ENCODE measurements around the gene ITPR3. TPM values are rescaled to one million over a fixed set of nuclear protein-coding genes. Genes with fewer than 3 reads are reported as not detected.
A peak's percentile ranks its signal among the peaks of the same experiment; 100 is the strongest.

Gene ITPR3
- total and polyA plus RNA-seq, 2 donors (not counting 3 experiments of a cell fraction or from before 2014, with no cell fraction given): 28.8 to 52.2 TPM

DNA sequence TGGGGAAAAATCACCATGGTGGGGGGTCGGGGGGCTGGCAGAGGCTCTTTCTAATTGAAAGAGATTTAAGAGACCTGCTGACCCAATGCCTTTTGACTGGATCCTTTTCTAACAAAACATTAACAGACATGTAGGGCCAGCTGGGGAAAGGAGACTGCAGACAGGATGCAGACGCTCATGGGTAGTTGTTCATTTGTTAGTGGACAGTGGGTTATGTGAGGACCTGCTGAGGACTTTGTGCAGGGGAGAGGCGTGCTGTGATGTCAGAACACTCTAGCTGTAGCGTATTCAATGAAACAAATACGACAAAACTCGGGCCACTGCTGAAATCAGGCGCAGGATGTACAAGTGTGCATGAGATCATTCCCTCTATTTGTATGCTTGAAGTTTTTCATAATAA is 124.4 kb downstream of the ITPR3 start:
- DNase-seq (ENCODE audit: low read depth, low spot score) (no peak), FAIRE-seq (no peak)
- no peak overlapping the region for H3K4me2 ChIP-seq (ENCODE audit: insufficient read depth, low read length)
- BruUV-seq (replicated peaks): no TSS peak
- ChIA-PET CTCF (interaction anchor here (1.2 to 7.7 kb wide), 10 partner anchors 16 to 410 kb away, joined by 3 to 122 read pairs (median 7); partner anchors contain the start of gene UQCC2), POLR2A (no interaction called here)
- no peak overlapping the region for H3K27ac ChIP-seq (ENCODE audit: insufficient read depth, low read depth, low read length)
- TF ChIP-seq FOS (IDR thresholded peaks at IDR 0.05; ENCODE audit: borderline replicate concordance, insufficient read depth, low read length): no peak
- no peak for TF ChIP-seq POLR2AphosphoS5 (IDR thresholded peaks at IDR 0.05; ENCODE audit: insufficient read depth, low read depth, low read length)
- TF ChIP-seq MYC (IDR thresholded peaks at IDR 0.05; ENCODE audit: low read depth, low read length): no peak
- TF ChIP-seq GATA2 (IDR thresholded peaks at IDR 0.05; ENCODE audit: insufficient read depth, insufficient read length, low read depth, low read length): no peak
- no peak for TF ChIP-seq EZH2 (IDR thresholded peaks at IDR 0.05; ENCODE audit: borderline replicate concordance, low read depth, low read length, severe bottlenecking)
- TF ChIP-seq, protein P1, sequence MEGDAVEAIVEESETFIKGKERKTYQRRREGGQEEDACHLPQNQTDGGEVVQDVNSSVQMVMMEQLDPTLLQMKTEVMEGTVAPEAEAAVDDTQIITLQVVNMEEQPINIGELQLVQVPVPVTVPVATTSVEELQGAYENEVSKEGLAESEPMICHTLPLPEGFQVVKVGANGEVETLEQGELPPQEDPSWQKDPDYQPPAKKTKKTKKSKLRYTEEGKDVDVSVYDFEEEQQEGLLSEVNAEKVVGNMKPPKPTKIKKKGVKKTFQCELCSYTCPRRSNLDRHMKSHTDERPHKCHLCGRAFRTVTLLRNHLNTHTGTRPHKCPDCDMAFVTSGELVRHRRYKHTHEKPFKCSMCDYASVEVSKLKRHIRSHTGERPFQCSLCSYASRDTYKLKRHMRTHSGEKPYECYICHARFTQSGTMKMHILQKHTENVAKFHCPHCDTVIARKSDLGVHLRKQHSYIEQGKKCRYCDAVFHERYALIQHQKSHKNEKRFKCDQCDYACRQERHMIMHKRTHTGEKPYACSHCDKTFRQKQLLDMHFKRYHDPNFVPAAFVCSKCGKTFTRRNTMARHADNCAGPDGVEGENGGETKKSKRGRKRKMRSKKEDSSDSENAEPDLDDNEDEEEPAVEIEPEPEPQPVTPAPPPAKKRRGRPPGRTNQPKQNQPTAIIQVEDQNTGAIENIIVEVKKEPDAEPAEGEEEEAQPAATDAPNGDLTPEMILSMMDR (IDR thresholded peaks at IDR 0.05; ENCODE audit: extremely low read depth in 1 of 2, insufficient read depth in 1 of 2, low read depth in 1 of 2, low read length in 2 of 2): no peak
- no peak for TF ChIP-seq JUN (IDR thresholded peaks at IDR 0.05; ENCODE audit: borderline replicate concordance, insufficient read depth, insufficient read length, low read depth)
- no peaks in the 10 kb centered on the region for H3K36me3 ChIP-seq (ENCODE audit: control insufficient read depth in 2 of 2, extremely low read depth in 1 of 2, insufficient read depth in 2 of 2, low read length in 2 of 2)
- dilution Hi-C loops (cut with MboI; ENCODE audit: extremely low pct_ligation_motif_present, low sequenced_read_pairs) (no loop called here), intact Hi-C loops (cut with micrococcal nuclease) (loop anchor here (2.0 kb wide), 1 partner anchor 23 kb away; no protein-coding TSS in a partner anchor)
- no peaks in the 10 kb centered on the region for H3K9me3 ChIP-seq (replicated peaks; ENCODE audit: control insufficient read depth, insufficient read depth, low read length)
- H2AFZ ChIP-seq (ENCODE audit: low read depth, low read length): no peak overlapping the region
- peaks cover 4 to 9% of the 10 kb centered on the region in 2 experiments for H3K27me3 ChIP-seq (ENCODE audit: control insufficient read depth in 2 of 2, insufficient read depth in 2 of 2, low read length in 2 of 2)
- H3K9ac ChIP-seq (replicated peaks; ENCODE audit: extremely low read depth, insufficient read depth, low read length): no peak overlapping the region
- no peaks in the 10 kb centered on the region for H3K79me2 ChIP-seq (ENCODE audit: control insufficient read depth, insufficient read depth, low read length)
- H3K4me3 ChIP-seq (replicated peaks in 1 of 3; ENCODE audit: insufficient read depth in 1 of 3, low read depth in 1 of 3, low read length in 3 of 3): no peak overlapping the region
- H3K9me1 ChIP-seq (replicated peaks; ENCODE audit: control insufficient read depth, extremely low read depth, insufficient read depth, low read length): no peaks in the 10 kb centered on the region
- H4K20me1 ChIP-seq (replicated peaks; ENCODE audit: control insufficient read depth, extremely low read depth, insufficient read depth, low read length): no peaks in the 10 kb centered on the region
- no peaks in the 10 kb centered on the region for H3K4me1 ChIP-seq (ENCODE audit: control insufficient read depth, extremely low read depth, insufficient read depth, low read length)

MicroRNAs within 50 kb of the gene (microRNA counts, 767-probe panel; counts per million panel counts)
- 723 counts per million, percentile 96 among the panel's probes with 10 or more counts for microRNA hsa-miR-3934

Small RNA genes lying within 50 kb of the gene (microRNA-seq; reads per million reads assigned to microRNA genes)
- 5.8 reads per million, percentile 15 among the genes with 10 or more reads in this experiment for gene MIR3934 (ENCODE audit: borderline number of aligned reads, borderline replicate concordance)

Small RNA genes lying within 50 kb of the gene (small RNA-seq; reads per million reads assigned to genes)
- gene MIR3934 (ENCODE audit: insufficient read depth, insufficient read length, low read depth, low replicate concordance): not detected

Other genes starting within 250 kb of the ITPR3 start
- 63.4 and 65.9 TPM in 2 replicates for gene KIFC1, start 229.5 kb upstream of the ITPR3 start, total RNA-seq
- gene KIFC1, start 229.5 kb upstream of the ITPR3 start, polyA plus RNA-seq: 38.5 and 39.3 TPM in 2 replicates
- gene PHF1, start 210.3 kb upstream of the ITPR3 start, total RNA-seq: 28.8 and 32.5 TPM in 2 replicates
- gene PHF1, start 210.3 kb upstream of the ITPR3 start, polyA plus RNA-seq: 53.1 and 62.6 TPM in 2 replicates
- 133 TPM in 2 replicates for gene CUTA, start 203.2 kb upstream of the ITPR3 start, total RNA-seq
- 202 and 241 TPM in 2 replicates for gene CUTA, start 203.2 kb upstream of the ITPR3 start, polyA plus RNA-seq
- gene SYNGAP1, start 201.3 kb upstream of the ITPR3 start, total RNA-seq: 14.3 and 15.1 TPM in 2 replicates
- gene SYNGAP1, start 201.3 kb upstream of the ITPR3 start, polyA plus RNA-seq: 7.3 and 7.9 TPM in 2 replicates
- 8.0 and 8.7 TPM in 2 replicates for gene ZBTB9, start 166.7 kb upstream of the ITPR3 start, total RNA-seq
- 4.7 and 4.9 TPM in 2 replicates for gene ZBTB9, start 166.7 kb upstream of the ITPR3 start, polyA plus RNA-seq
- 25.4 and 27.5 TPM in 2 replicates for gene BAK1, start 41.0 kb upstream of the ITPR3 start, total RNA-seq
- 37.1 and 39.8 TPM in 2 replicates for gene BAK1, start 41.0 kb upstream of the ITPR3 start, polyA plus RNA-seq
- gene UQCC2, start 90.4 kb downstream of the ITPR3 start, total RNA-seq: 91.5 and 95.3 TPM in 2 replicates
- 46.3 and 52.1 TPM in 2 replicates for gene UQCC2, start 90.4 kb downstream of the ITPR3 start, polyA plus RNA-seq
- not detected in 2 replicates for gene IP6K3, start 125.6 kb downstream of the ITPR3 start, total RNA-seq
- gene IP6K3, start 125.6 kb downstream of the ITPR3 start, polyA plus RNA-seq: not detected in 2 replicates
- gene LEMD2, start 167.8 kb downstream of the ITPR3 start, total RNA-seq: 81.8 and 84.3 TPM in 2 replicates
- 54.9 and 61.1 TPM in 2 replicates for gene LEMD2, start 167.8 kb downstream of the ITPR3 start, polyA plus RNA-seq
- gene MLN, start 182.7 kb downstream of the ITPR3 start, total RNA-seq: not detected in 2 replicates
- gene MLN, start 182.7 kb downstream of the ITPR3 start, polyA plus RNA-seq: not detected in 2 replicates

All from endothelial cell of umbilical vein (primary cell).